AG08395 (cell line): Measurements from ENCODE around the gene PVR.
"Not testable (repeated sequence)": the region's sequence is repeated elsewhere in the genome, so short reads cannot be mapped to it uniquely, and the experiment has no call there.

Experiments used
- DNase-seq: peaks from one replicate; pipeline ENCODE4 v3.0.0; 2012; ENCODE audit warnings: mixed read lengths, low spot score

Gene PVR

GRCh38 chr19:44700547-44700946 is 56.8 kb downstream of the PVR start:
- no peak for DNase-seq

GRCh38 chr19:44701228-44701627 is 57.5 kb downstream of the PVR start:
- DNase-seq, result no peak

GRCh38 chr19:44702551-44703176 is 59.0 kb downstream of the PVR start:
- DNase-seq, result no peak

GRCh38 chr19:44703336-44704078 is 59.8 kb downstream of the PVR start:
- DNase-seq, result no peak

GRCh38 chr19:44704982-44705381 is 61.3 kb downstream of the PVR start:
- no peak for DNase-seq

GRCh38 chr19:44705502-44706010 is 61.8 kb downstream of the PVR start:
- DNase-seq, result no peak

GRCh38 chr19:44706506-44707236 is 63.0 kb downstream of the PVR start:
- no peak for DNase-seq

- DNase-seq, result no peak
Observed at GRCh38 chr19:44707794-44708193, 64.1 kb downstream of the PVR start.

- no peak for DNase-seq
Observed at GRCh38 chr19:44708940-44709339, 65.2 kb downstream of the PVR start.

- DNase-seq, result not testable (repeated sequence)
Observed at GRCh38 chr19:44709434-44710266, 65.9 kb downstream of the PVR start.

GRCh38 chr19:44710483-44710882 is 66.8 kb downstream of the PVR start:
- DNase-seq, result no peak

- no peak for DNase-seq
Observed at GRCh38 chr19:44712864-44713515, 69.3 kb downstream of the PVR start.
